ENCODE measurements around the gene SHISA5. TPM values are rescaled to one million over a fixed set of nuclear protein-coding genes. Genes with fewer than 3 reads are reported as not detected.

SHISA5 gene
- total RNA-seq, 1 donor from 2014 or later: 333 TPM

DNA sequence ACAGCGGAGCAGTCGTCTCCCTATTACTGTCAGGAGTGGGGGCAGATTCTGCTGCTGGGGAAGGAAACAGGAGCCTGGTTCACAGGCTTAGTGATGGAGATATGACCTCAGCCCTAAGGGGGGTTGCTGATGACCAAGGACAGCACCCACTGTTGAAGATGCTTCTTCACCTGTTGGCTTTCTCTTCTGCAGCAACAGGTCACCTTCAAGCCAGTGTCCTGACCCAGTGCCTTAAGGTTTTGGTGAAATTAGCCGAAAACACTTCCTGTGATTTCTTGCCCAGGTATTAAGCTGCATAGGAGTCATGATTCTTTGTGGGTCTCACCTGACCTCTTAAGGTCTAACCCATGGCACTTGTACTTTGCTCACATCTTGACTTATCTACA, 43.5 kb downstream of the SHISA5 start:
- Mint-ChIP-seq H3K27me3 (ENCODE audit: low read depth, unreplicated experiment) (no peaks in the 10 kb centered on the region), H3K9me3 (ENCODE audit: unreplicated experiment) (no peaks in the 10 kb centered on the region), H3K4me1 (ENCODE audit: low read depth, unreplicated experiment) (peaks cover 4% of the 10 kb centered on the region)

DNA sequence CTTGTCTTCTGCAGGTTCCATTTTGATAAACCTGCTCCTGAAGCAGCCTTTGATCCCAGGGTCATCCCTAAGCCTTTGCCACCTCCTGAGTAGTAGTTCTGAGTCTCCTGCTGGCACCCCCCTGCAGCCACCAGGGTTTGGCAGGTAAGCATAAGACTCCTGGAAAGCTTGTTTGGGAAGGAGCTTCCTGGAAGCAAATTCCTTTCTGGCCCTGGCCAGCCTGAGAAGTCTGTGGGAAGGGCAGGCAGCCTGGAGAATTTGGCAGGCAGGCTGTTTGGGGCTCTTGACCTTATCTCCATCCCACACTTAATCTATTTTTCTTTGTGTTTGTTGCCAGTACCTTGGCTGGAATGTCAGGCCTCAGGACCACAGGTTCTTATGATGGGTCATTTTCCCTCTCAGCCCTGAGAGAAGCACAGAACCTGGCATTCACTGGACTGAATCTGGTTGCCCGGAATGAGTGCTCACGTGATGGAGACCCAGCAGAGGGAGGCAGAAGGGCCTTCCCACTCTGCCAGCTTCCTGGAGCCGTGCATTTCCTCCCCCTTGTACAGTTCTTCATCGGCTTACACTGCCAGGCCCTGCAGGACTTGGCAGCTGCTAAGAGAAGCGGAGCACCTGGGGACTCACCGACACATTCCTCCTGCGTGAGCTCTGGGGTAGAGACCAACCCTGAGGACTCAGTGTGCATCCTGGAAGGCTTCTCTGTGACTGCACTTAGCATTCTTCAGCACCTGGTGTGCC, 44.0 kb downstream of the SHISA5 start:
- FAIRE-seq: no peak
- Histone ChIP-seq H3K4me2 (ENCODE audit: low read length) (no peak overlapping the region), H3K27ac (ENCODE audit: low read depth, low read length) (no peak overlapping the region), H3K9me3 (ENCODE audit: insufficient read depth, low read depth, low read length) (no peaks in the 10 kb centered on the region), H4K20me1 (ENCODE audit: insufficient read depth, low read length) (no peaks in the 10 kb centered on the region), H3K4me3 (ENCODE audit: insufficient read depth, low read depth, low read length) (no peak overlapping the region), H3K4me1 (ENCODE audit: insufficient read depth, low read length) (peaks cover 2% of the 10 kb centered on the region), H2AFZ (ENCODE audit: low read depth, low read length) (no peak overlapping the region), H3K27me3 (ENCODE audit: insufficient read depth, low read length) (no peaks in the 10 kb centered on the region), H3K79me2 (ENCODE audit: insufficient read depth, low read length) (no peaks in the 10 kb centered on the region), H3K36me3 (ENCODE audit: insufficient read depth, low read length) (peaks cover 46% of the 10 kb centered on the region), H3K9ac (ENCODE audit: low read length) (no peak overlapping the region)
- H3K36me3 Mint-ChIP-seq (ENCODE audit: low read depth, unreplicated experiment): peaks cover 17% of the 10 kb centered on the region
- TF ChIP-seq CTCF (IDR thresholded peaks at IDR 0.05; ENCODE audit: insufficient read depth, low read depth, low read length) (no peak), EZH2 (IDR thresholded peaks at IDR 0.05; ENCODE audit: insufficient read depth, low read length) (no peak)
- no peak overlapping the region for H3K27ac Mint-ChIP-seq (ENCODE audit: unreplicated experiment)
- no peak overlapping the region for H3K4me3 Mint-ChIP-seq (ENCODE audit: unreplicated experiment)
- H3K27me3 Mint-ChIP-seq (ENCODE audit: low read depth, unreplicated experiment): no peaks in the 10 kb centered on the region
- no peaks in the 10 kb centered on the region for H3K4me1 Mint-ChIP-seq (ENCODE audit: low read depth, unreplicated experiment)
- no peaks in the 10 kb centered on the region for H3K9me3 Mint-ChIP-seq (ENCODE audit: unreplicated experiment)
- no peak for DNase-seq (ENCODE audit: low read depth)

More for the DNA sequence above, 43.5 kb downstream of the SHISA5 start:
- FAIRE-seq: no peak
- Histone ChIP-seq H3K9ac (ENCODE audit: low read length) (no peak overlapping the region), H3K27me3 (ENCODE audit: insufficient read depth, low read length) (no peaks in the 10 kb centered on the region), H3K4me1 (ENCODE audit: insufficient read depth, low read length) (peaks cover 7% of the 10 kb centered on the region), H3K36me3 (ENCODE audit: insufficient read depth, low read length) (peaks cover 40% of the 10 kb centered on the region), H3K27ac (ENCODE audit: low read depth, low read length) (no peak overlapping the region), H3K4me3 (ENCODE audit: insufficient read depth, low read depth, low read length) (no peak overlapping the region), H3K79me2 (ENCODE audit: insufficient read depth, low read length) (no peaks in the 10 kb centered on the region), H3K4me2 (ENCODE audit: low read length) (no peak overlapping the region), H2AFZ (ENCODE audit: low read depth, low read length) (no peak overlapping the region), H4K20me1 (ENCODE audit: insufficient read depth, low read length) (no peaks in the 10 kb centered on the region), H3K9me3 (ENCODE audit: insufficient read depth, low read depth, low read length) (no peaks in the 10 kb centered on the region)
- H3K27ac Mint-ChIP-seq (ENCODE audit: unreplicated experiment): no peak overlapping the region
- no peak for DNase-seq (ENCODE audit: low read depth)
- peaks cover 17% of the 10 kb centered on the region for H3K36me3 Mint-ChIP-seq (ENCODE audit: low read depth, unreplicated experiment)
- TF ChIP-seq CTCF (IDR thresholded peaks at IDR 0.05; ENCODE audit: insufficient read depth, low read depth, low read length) (no peak), EZH2 (IDR thresholded peaks at IDR 0.05; ENCODE audit: insufficient read depth, low read length) (no peak)
- no peak overlapping the region for H3K4me3 Mint-ChIP-seq (ENCODE audit: unreplicated experiment)

- no peak overlapping the region for H3K27ac ChIP-seq (ENCODE audit: low read depth, low read length)
- Mint-ChIP-seq H3K36me3 (ENCODE audit: low read depth, unreplicated experiment) (peaks cover 17% of the 10 kb centered on the region), H3K4me3 (ENCODE audit: unreplicated experiment) (no peak overlapping the region), H3K27ac (ENCODE audit: unreplicated experiment) (no peak overlapping the region), H3K27me3 (ENCODE audit: low read depth, unreplicated experiment) (no peaks in the 10 kb centered on the region), H3K9me3 (ENCODE audit: unreplicated experiment) (no peaks in the 10 kb centered on the region), H3K4me1 (ENCODE audit: low read depth, unreplicated experiment) (no peaks in the 10 kb centered on the region)
- no peak overlapping the region for H3K4me3 ChIP-seq (ENCODE audit: insufficient read depth, low read depth, low read length)
- H3K4me2 ChIP-seq (ENCODE audit: low read length): no peak overlapping the region
- DNase-seq (ENCODE audit: low read depth) (no peak), FAIRE-seq (no peak)
- no peak overlapping the region for H2AFZ ChIP-seq (ENCODE audit: low read depth, low read length)
- H3K27me3 ChIP-seq (ENCODE audit: insufficient read depth, low read length): no peaks in the 10 kb centered on the region
- H3K79me2 ChIP-seq (ENCODE audit: insufficient read depth, low read length): no peaks in the 10 kb centered on the region
- H3K4me1 ChIP-seq (ENCODE audit: insufficient read depth, low read length): no peaks in the 10 kb centered on the region
- H4K20me1 ChIP-seq (ENCODE audit: insufficient read depth, low read length): no peaks in the 10 kb centered on the region
- H3K9ac ChIP-seq (ENCODE audit: low read length): no peak overlapping the region
- no peaks in the 10 kb centered on the region for H3K9me3 ChIP-seq (ENCODE audit: insufficient read depth, low read depth, low read length)
- peaks cover 49% of the 10 kb centered on the region for H3K36me3 ChIP-seq (ENCODE audit: insufficient read depth, low read length)
- TF ChIP-seq EZH2 (IDR thresholded peaks at IDR 0.05; ENCODE audit: insufficient read depth, low read length) (no peak), CTCF (IDR thresholded peaks at IDR 0.05; ENCODE audit: insufficient read depth, low read depth, low read length) (no peak)
Measured at GRCh38 chr3:48459331-48459730, 44.6 kb downstream of the SHISA5 start.

Measured in astrocyte (in vitro differentiated cells and primary cell).